Central memory CD4-positive, alpha-beta T cell (primary cell): ENCODE measurements around the gene UFSP2.

Experiments
- DNase-seq: peaks from one replicate; pipeline ENCODE4 v3.0.0; 2022
- total RNA-seq, 3 experiments: gene quantifications; one replicate each; lab custom pipeline; 2026; lab: John Stamatoyannopoulos, UW

The UFSP2 gene
- 13.9 to 35.4 (median 15.9) reads per million in 3 experiments for total RNA-seq

GRCh38 chr4:185425647-185426352, at the start of gene UFSP2:
TSS of gene UFSP2 (minus strand) at chr4:185425964. CDS start at chr4:185425868, 96 bp downstream.
- DNase-seq: peak; percentile 92

GRCh38 chr4:185473247-185473646, 47.5 kb upstream of the UFSP2 start:
- DNase-seq: no peak

- DNase-seq: no peak
These were observed 46.4 kb upstream of the UFSP2 start for GRCh38 chr4:185472103-185472542.

GRCh38 chr4:185471235-185472102, 45.7 kb upstream of the UFSP2 start, which contains the start of gene CCDC110:
TSS of gene CCDC110 (minus strand) at chr4:185471733. CDS start at chr4:185471683, 50 bp downstream.
- DNase-seq: peak; percentile 83

GRCh38 chr4:185470501-185471195, 44.9 kb upstream of the UFSP2 start:
- peak; percentile 59 for DNase-seq

GRCh38 chr4:185469580-185470154, 43.9 kb upstream of the UFSP2 start:
- DNase-seq: no peak

- no peak for DNase-seq
These were observed 43.2 kb upstream of the UFSP2 start for GRCh38 chr4:185468999-185469398.

GRCh38 chr4:185467991-185468390, 42.2 kb upstream of the UFSP2 start:
- DNase-seq: no peak

GRCh38 chr4:185467101-185467500, 41.3 kb upstream of the UFSP2 start:
- DNase-seq: no peak

GRCh38 chr4:185465707-185466106, 39.9 kb upstream of the UFSP2 start:
- no peak for DNase-seq

- no peak for DNase-seq
These were observed 39.1 kb upstream of the UFSP2 start for GRCh38 chr4:185464887-185465286.

- DNase-seq: no peak
These were observed 38.4 kb upstream of the UFSP2 start for GRCh38 chr4:185464183-185464582.

- DNase-seq: no peak
These were observed 37.8 kb upstream of the UFSP2 start for GRCh38 chr4:185463541-185463940.

- DNase-seq: no peak
These were observed 35.8 kb upstream of the UFSP2 start for GRCh38 chr4:185461565-185461964.

GRCh38 chr4:185457136-185457535, 31.4 kb upstream of the UFSP2 start:
- no peak for DNase-seq

GRCh38 chr4:185456131-185456530, 30.4 kb upstream of the UFSP2 start:
- no peak for DNase-seq

- no peak for DNase-seq
These were observed 19.4 kb upstream of the UFSP2 start for GRCh38 chr4:185445209-185445608.

- DNase-seq: no peak
These were observed 15.7 kb upstream of the UFSP2 start for GRCh38 chr4:185441479-185441878.

- no peak for DNase-seq
These were observed 12.0 kb upstream of the UFSP2 start for GRCh38 chr4:185437809-185438208.

- no peak for DNase-seq
These were observed 9.7 kb upstream of the UFSP2 start for GRCh38 chr4:185435466-185435865.

- no peak for DNase-seq
These were observed 3.9 kb upstream of the UFSP2 start for GRCh38 chr4:185429660-185430059.

GRCh38 chr4:185426960-185427688, 1.4 kb upstream of the UFSP2 start:
- DNase-seq: no peak
